ENCODE measurements around the gene PLEKHB2. TPM values are rescaled to one million over a fixed set of nuclear protein-coding genes. Genes with fewer than 3 reads are reported as not detected.
"Not testable (repeated sequence)": the region's sequence is repeated elsewhere in the genome, so short reads cannot be mapped to it uniquely, and the experiment has no call there.

The PLEKHB2 gene
- total RNA-seq, 1 experiment from 2014 or later: 72.0 TPM

DNA sequence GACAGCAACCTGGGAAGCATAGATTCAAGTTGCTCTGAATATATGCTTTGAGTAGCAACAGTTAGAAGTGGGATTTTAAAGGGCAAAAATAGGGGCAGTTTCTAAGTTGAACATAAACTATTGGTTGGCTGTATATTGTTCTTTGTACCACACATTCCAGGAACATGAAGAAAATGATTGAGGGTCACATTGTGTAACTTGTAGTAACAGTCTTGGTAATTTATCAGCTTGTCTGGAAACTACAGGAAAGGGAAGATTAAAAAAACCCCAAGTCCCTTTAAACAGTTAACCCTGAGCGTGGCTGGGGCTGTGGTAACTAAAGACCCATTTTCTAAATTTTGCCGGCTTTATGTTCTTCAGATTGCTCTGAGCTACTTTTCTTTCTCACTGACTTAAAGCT, 7.4 kb downstream of the PLEKHB2 start:
- Histone ChIP-seq H3K4me3 (ENCODE audit: low read depth in 2 of 2, low read length in 2 of 2) (no peak overlapping the region), H3K27ac (ENCODE audit: low read length) (no peak overlapping the region), H3K9me3 (ENCODE audit: control insufficient read depth, insufficient read depth, low read depth, low read length) (no peaks in the 10 kb centered on the region), H3K4me1 (ENCODE audit: control insufficient read depth, insufficient read depth, low read length) (peaks cover 2% of the 10 kb centered on the region; the same call in 1 of the 2 replicates), H3K36me3 (ENCODE audit: control insufficient read depth, insufficient read depth, low read length) (no peaks in the 10 kb centered on the region), H3K27me3 (ENCODE audit: control insufficient read depth, insufficient read depth, low read length) (no peaks in the 10 kb centered on the region)
- in situ Hi-C loops (cut with HindIII; ENCODE audit: low pct_unique_long_range_greater_than_20kb, low sequenced_read_pairs) (no loop called here), intact Hi-C loops (cut with micrococcal nuclease; ENCODE audit: unreplicated experiment) (no loop called here)
- no peak for DNase-seq (ENCODE audit: low read depth, low spot score)
- ChIA-PET POLR2A (no interaction called here), CTCF (no interaction called here)
- TF ChIP-seq, protein P1, sequence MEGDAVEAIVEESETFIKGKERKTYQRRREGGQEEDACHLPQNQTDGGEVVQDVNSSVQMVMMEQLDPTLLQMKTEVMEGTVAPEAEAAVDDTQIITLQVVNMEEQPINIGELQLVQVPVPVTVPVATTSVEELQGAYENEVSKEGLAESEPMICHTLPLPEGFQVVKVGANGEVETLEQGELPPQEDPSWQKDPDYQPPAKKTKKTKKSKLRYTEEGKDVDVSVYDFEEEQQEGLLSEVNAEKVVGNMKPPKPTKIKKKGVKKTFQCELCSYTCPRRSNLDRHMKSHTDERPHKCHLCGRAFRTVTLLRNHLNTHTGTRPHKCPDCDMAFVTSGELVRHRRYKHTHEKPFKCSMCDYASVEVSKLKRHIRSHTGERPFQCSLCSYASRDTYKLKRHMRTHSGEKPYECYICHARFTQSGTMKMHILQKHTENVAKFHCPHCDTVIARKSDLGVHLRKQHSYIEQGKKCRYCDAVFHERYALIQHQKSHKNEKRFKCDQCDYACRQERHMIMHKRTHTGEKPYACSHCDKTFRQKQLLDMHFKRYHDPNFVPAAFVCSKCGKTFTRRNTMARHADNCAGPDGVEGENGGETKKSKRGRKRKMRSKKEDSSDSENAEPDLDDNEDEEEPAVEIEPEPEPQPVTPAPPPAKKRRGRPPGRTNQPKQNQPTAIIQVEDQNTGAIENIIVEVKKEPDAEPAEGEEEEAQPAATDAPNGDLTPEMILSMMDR (IDR thresholded peaks at IDR 0.05): no peak
- TF ChIP-seq, protein P2, sequence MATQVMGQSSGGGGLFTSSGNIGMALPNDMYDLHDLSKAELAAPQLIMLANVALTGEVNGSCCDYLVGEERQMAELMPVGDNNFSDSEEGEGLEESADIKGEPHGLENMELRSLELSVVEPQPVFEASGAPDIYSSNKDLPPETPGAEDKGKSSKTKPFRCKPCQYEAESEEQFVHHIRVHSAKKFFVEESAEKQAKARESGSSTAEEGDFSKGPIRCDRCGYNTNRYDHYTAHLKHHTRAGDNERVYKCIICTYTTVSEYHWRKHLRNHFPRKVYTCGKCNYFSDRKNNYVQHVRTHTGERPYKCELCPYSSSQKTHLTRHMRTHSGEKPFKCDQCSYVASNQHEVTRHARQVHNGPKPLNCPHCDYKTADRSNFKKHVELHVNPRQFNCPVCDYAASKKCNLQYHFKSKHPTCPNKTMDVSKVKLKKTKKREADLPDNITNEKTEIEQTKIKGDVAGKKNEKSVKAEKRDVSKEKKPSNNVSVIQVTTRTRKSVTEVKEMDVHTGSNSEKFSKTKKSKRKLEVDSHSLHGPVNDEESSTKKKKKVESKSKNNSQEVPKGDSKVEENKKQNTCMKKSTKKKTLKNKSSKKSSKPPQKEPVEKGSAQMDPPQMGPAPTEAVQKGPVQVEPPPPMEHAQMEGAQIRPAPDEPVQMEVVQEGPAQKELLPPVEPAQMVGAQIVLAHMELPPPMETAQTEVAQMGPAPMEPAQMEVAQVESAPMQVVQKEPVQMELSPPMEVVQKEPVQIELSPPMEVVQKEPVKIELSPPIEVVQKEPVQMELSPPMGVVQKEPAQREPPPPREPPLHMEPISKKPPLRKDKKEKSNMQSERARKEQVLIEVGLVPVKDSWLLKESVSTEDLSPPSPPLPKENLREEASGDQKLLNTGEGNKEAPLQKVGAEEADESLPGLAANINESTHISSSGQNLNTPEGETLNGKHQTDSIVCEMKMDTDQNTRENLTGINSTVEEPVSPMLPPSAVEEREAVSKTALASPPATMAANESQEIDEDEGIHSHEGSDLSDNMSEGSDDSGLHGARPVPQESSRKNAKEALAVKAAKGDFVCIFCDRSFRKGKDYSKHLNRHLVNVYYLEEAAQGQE (IDR thresholded peaks at IDR 0.05; ENCODE audit: insufficient read depth in 1 of 2, low read depth in 2 of 2, low read length in 1 of 2): no peak
- TF ChIP-seq TCF7L2 (IDR thresholded peaks at IDR 0.05; ENCODE audit: low read depth, low read length) (no peak), SIN3A (IDR thresholded peaks at IDR 0.05; ENCODE audit: borderline replicate concordance, insufficient read depth, low read depth, low read length) (no peak), POLR2AphosphoS5 (IDR thresholded peaks at IDR 0.05; ENCODE audit: low read depth, low read length) (no peak)
- no TSS peak for BruUV-seq (replicated peaks)
- no peak for ATAC-seq

DNA sequence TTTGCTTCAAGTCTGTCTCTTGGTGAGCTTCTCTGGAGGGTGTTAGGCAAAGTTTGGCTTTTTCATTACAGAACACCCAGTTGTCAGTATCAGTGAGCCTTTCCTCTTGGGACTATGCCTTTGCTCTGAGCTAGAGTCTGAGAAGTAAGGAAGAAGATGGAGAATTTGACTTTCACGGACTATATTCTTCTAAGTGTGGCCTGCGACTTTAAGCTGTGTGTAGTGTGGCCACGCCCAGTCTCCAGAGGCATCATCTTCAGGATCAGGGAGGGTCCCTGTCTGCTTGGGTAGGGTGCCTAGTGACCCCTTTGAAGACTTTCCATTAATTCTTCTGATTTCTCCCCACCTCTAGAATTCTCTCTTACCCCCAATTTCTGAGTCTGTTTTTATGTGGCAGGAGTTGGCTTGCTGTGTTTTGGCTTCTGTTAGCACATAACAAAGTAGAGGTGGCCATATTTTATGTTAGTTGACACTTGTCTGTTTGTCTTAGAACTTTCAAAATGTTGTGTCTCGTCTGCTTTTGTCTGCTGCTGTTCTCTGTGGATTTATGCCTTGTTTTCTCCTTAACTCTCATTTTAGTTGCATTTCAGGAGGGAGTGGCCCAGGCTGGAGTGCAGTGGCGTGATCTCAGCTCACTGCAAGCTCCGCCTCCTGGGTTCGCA, 8.6 kb downstream of the PLEKHB2 start:
- Histone ChIP-seq H3K9me3 (ENCODE audit: control insufficient read depth, insufficient read depth, low read depth, low read length) (no peaks in the 10 kb centered on the region), H3K36me3 (ENCODE audit: control insufficient read depth, insufficient read depth, low read length) (no peaks in the 10 kb centered on the region), H3K4me3 (ENCODE audit: low read depth in 2 of 2, low read length in 2 of 2) (no peak overlapping the region), H3K27ac (ENCODE audit: low read length) (no peak overlapping the region), H3K27me3 (ENCODE audit: control insufficient read depth, insufficient read depth, low read length) (no peaks in the 10 kb centered on the region), H3K4me1 (ENCODE audit: control insufficient read depth, insufficient read depth, low read length) (no peaks in the 10 kb centered on the region)
- intact Hi-C loops (cut with micrococcal nuclease; ENCODE audit: unreplicated experiment) (no loop called here), in situ Hi-C loops (cut with HindIII; ENCODE audit: low pct_unique_long_range_greater_than_20kb, low sequenced_read_pairs) (no loop called here)
- BruUV-seq (replicated peaks): no TSS peak
- CTCF ChIA-PET: no interaction called here
- no peak for ATAC-seq
- DNase-seq (ENCODE audit: low read depth, low spot score): no peak
- POLR2A ChIA-PET: no interaction called here
- no peak for TF ChIP-seq POLR2AphosphoS5 (IDR thresholded peaks at IDR 0.05; ENCODE audit: low read depth, low read length)
- no peak for TF ChIP-seq SIN3A (IDR thresholded peaks at IDR 0.05; ENCODE audit: borderline replicate concordance, insufficient read depth, low read depth, low read length)
- TF ChIP-seq TCF7L2 (IDR thresholded peaks at IDR 0.05; ENCODE audit: low read depth, low read length): no peak
- TF ChIP-seq, protein P1 (IDR thresholded peaks at IDR 0.05): no peak
- TF ChIP-seq, protein P2 (IDR thresholded peaks at IDR 0.05; ENCODE audit: insufficient read depth in 1 of 2, low read depth in 2 of 2, low read length in 1 of 2): no peak

DNA sequence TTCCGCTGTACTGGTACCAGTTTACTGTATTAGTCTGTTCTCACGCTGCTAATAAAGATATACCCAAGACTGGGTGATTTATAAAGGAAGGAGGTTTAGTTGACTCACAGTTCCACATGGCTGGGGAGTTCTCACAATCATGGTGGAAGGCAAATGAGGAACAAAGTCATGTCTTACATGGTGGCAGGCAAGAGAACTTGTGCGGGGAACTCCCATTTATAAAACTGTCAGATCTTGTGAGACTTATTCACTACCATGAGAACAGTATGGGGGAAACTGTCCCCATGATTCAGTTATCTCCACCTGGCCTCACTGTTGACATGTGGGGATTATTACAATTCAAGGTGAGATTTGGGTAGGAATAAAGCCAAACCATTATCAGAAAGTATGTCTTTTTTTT, 9.8 kb downstream of the PLEKHB2 start:
- ATAC-seq; H3K36me3 ChIP-seq (ENCODE audit: control insufficient read depth, insufficient read depth, low read length); CTCF ChIA-PET; H3K4me1 ChIP-seq (ENCODE audit: control insufficient read depth, insufficient read depth, low read length); intact Hi-C loops (cut with micrococcal nuclease; ENCODE audit: unreplicated experiment); H3K27me3 ChIP-seq (ENCODE audit: control insufficient read depth, insufficient read depth, low read length); DNase-seq (ENCODE audit: low read depth, low spot score); BruUV-seq (replicated peaks); H3K9me3 ChIP-seq (ENCODE audit: control insufficient read depth, insufficient read depth, low read depth, low read length); H3K4me3 ChIP-seq (ENCODE audit: low read depth in 2 of 2, low read length in 2 of 2); H3K27ac ChIP-seq (ENCODE audit: low read length); in situ Hi-C loops (cut with HindIII; ENCODE audit: low pct_unique_long_range_greater_than_20kb, low sequenced_read_pairs): not testable (repeated sequence)
- POLR2A ChIA-PET: interaction anchor here (0.6 kb wide), 1 partner anchor 17 kb away, joined by 5 read pairs; no protein-coding TSS in a partner anchor

Measured in Panc1 (cell line).